22Rv1 (cell line): ENCODE results near the gene GTF2A1.

Experiments used
- CTCF ChIP-seq: fragments of 450-650 bp; IDR thresholded peaks from 2 replicates; pipeline ENCODE4 v1.5.1; 2017; ENCODE audit warnings: mild to moderate bottlenecking
- ZFX ChIP-seq: fragments of 450-650 bp; IDR thresholded peaks from 2 replicates; pipeline ENCODE4 v1.6.1; 2017; ENCODE audit warnings: antibody characterized with exemption, borderline replicate concordance

- no peak for TF ChIP-seq CTCF
- no peak for TF ChIP-seq ZFX
These were observed 55.6 kb downstream of the GTF2A1 start for GRCh38 chr14:81165188-81165587.
